BLaER1 treated with 17β-estradiol and CSF1 and Interleukin-3, amounts not matched to agents 10 nM and 100 nM (cell line): ENCODE measurements around the gene SULT4A1.

Experiments used
- H3K27ac ChIP-seq, 11 experiments: shearing (Covaris generic); formaldehyde crosslinking; 2 replicates each; pipeline ENCODE4 v1.8.1; 2022
- H3K27me3 ChIP-seq, 11 experiments: shearing (Covaris generic); formaldehyde crosslinking; 2 replicates each; pipeline ENCODE4 v1.8.1; 2022
- H3K36me3 ChIP-seq, 11 experiments: shearing (Covaris generic); formaldehyde crosslinking; 2 replicates each; pipeline ENCODE4 v1.8.1; 2022
- H3K4me1 ChIP-seq, 10 experiments: shearing (Covaris generic); formaldehyde crosslinking; 2 replicates each; pipeline ENCODE4 v1.8.1; 2022
- H3K4me2 ChIP-seq, 11 experiments: shearing (Covaris generic); formaldehyde crosslinking; 2 replicates each; pipeline ENCODE4 v1.8.1; 2022
- H3K4me3 ChIP-seq, 10 experiments: shearing (Covaris generic); formaldehyde crosslinking; 2 replicates each; pipeline ENCODE4 v1.8.1; 2022
- H3K9ac ChIP-seq, 11 experiments: shearing (Covaris generic); formaldehyde crosslinking; 2 replicates each; pipeline ENCODE4 v1.8.1; 2022
- H3K9me3 ChIP-seq, 11 experiments: shearing (Covaris generic); formaldehyde crosslinking; replicated peaks in 1 of 11; 2 replicates each; pipeline ENCODE4 v1.8.1; 2022
- H4K20me1 ChIP-seq, 11 experiments: shearing (Covaris generic); formaldehyde crosslinking; 2 replicates each; pipeline ENCODE4 v1.8.1; 2022
- Cebpa-rat ChIP-seq, 11 experiments: shearing (Covaris generic); IDR thresholded peaks; 2 replicates each; pipeline ENCODE4 v1.8.1; 2022

Gene SULT4A1

GRCh38 chr22:43883012-43883661, 20.8 kb upstream of the SULT4A1 start:
- Histone ChIP-seq H3K4me1 (peaks cover 0 to 10% (median 2%) of the 10 kb centered on the region in 10 experiments; a peak in 3 of 20 replicates), H3K27ac (no peak overlapping the region), H3K4me3 (no peak overlapping the region), H3K27me3 (no peaks in the 10 kb centered on the region), H3K9me3 (no peaks in the 10 kb centered on the region), H3K9ac (no peak overlapping the region), H3K36me3 (no peaks in the 10 kb centered on the region), H3K4me2 (no peak overlapping the region), H4K20me1 (peaks cover 0 to 8% (median 0%) of the 10 kb centered on the region in 11 experiments; a peak in 3 of 22 replicates)
- TF ChIP-seq Cebpa-rat (IDR thresholded peaks at IDR 0.05), result no peak

- no peaks in the 10 kb centered on the region for H3K9me3 ChIP-seq
- peak in 2 of 11 experiments; percentile 15 to 49; a peak in 1 of 22 replicates for TF ChIP-seq Cebpa-rat (IDR thresholded peaks at IDR 0.05)
- H3K27me3 ChIP-seq, result no peaks in the 10 kb centered on the region
- H3K9ac ChIP-seq, result no peak overlapping the region
- no peaks in the 10 kb centered on the region for H3K36me3 ChIP-seq
- peaks cover 0 to 10% (median 2%) of the 10 kb centered on the region in 10 experiments; a peak in 3 of 20 replicates for H3K4me1 ChIP-seq
- peaks cover 0 to 8% (median 0%) of the 10 kb centered on the region in 11 experiments; a peak in 3 of 22 replicates for H4K20me1 ChIP-seq
- no peak overlapping the region for H3K4me3 ChIP-seq
- no peak overlapping the region for H3K4me2 ChIP-seq
- no peak overlapping the region for H3K27ac ChIP-seq
Measured at GRCh38 chr22:43882122-43882767, 19.9 kb upstream of the SULT4A1 start.

- no peak overlapping the region for H3K4me2 ChIP-seq
- TF ChIP-seq Cebpa-rat (IDR thresholded peaks at IDR 0.05), result no peak
- H3K27me3 ChIP-seq, result no peaks in the 10 kb centered on the region
- H3K36me3 ChIP-seq, result no peaks in the 10 kb centered on the region
- peaks cover 0 to 10% (median 2%) of the 10 kb centered on the region in 10 experiments; a peak in 3 of 20 replicates for H3K4me1 ChIP-seq
- H4K20me1 ChIP-seq, result peaks cover 0 to 14% (median 0%) of the 10 kb centered on the region in 11 experiments; a peak in 3 of 22 replicates
- no peaks in the 10 kb centered on the region for H3K9me3 ChIP-seq
- no peak overlapping the region for H3K4me3 ChIP-seq
- no peak overlapping the region for H3K9ac ChIP-seq
- H3K27ac ChIP-seq, result no peak overlapping the region
Measured at GRCh38 chr22:43881091-43882061, 19.1 kb upstream of the SULT4A1 start.

GRCh38 chr22:43880541-43880991, 18.3 kb upstream of the SULT4A1 start:
- H3K4me1 ChIP-seq, result peaks cover 0 to 10% (median 2%) of the 10 kb centered on the region in 10 experiments; a peak in 3 of 20 replicates
- TF ChIP-seq Cebpa-rat (IDR thresholded peaks at IDR 0.05), result no peak
- H3K27me3 ChIP-seq, result no peaks in the 10 kb centered on the region
- H3K4me2 ChIP-seq, result no peak overlapping the region
- H3K27ac ChIP-seq, result no peak overlapping the region
- H3K9ac ChIP-seq, result no peak overlapping the region
- peaks cover 0 to 14% (median 0%) of the 10 kb centered on the region in 11 experiments; a peak in 3 of 22 replicates for H4K20me1 ChIP-seq
- H3K4me3 ChIP-seq, result no peak overlapping the region
- H3K36me3 ChIP-seq, result no peaks in the 10 kb centered on the region
- 0 out of 22 replicates have a peak, but pooled peaks cover 0 to under 1% (median 0%) of the 10 kb centered on the region in 11 experiments for H3K9me3 ChIP-seq

- peaks cover 0 to 10% (median 2%) of the 10 kb centered on the region in 10 experiments; a peak in 3 of 20 replicates for H3K4me1 ChIP-seq
- H4K20me1 ChIP-seq, result peaks cover 0 to 14% (median 0%) of the 10 kb centered on the region in 11 experiments; a peak in 3 of 22 replicates
- H3K36me3 ChIP-seq, result no peaks in the 10 kb centered on the region
- no peak overlapping the region for H3K4me3 ChIP-seq
- H3K9ac ChIP-seq, result no peak overlapping the region
- TF ChIP-seq Cebpa-rat (IDR thresholded peaks at IDR 0.05), result no peak
- no peak overlapping the region for H3K4me2 ChIP-seq
- H3K27ac ChIP-seq, result no peak overlapping the region
- H3K9me3 ChIP-seq, result peaks cover 0 to 6% (median 0%) of the 10 kb centered on the region in 11 experiments; a peak in 2 of 22 replicates
- H3K27me3 ChIP-seq, result no peaks in the 10 kb centered on the region
Measured at GRCh38 chr22:43879901-43880540, 17.7 kb upstream of the SULT4A1 start.

GRCh38 chr22:43878831-43879550, 16.7 kb upstream of the SULT4A1 start:
- H3K4me1 ChIP-seq, result 0 out of 20 replicates have a peak, but pooled peaks cover 0 to under 1% (median 0%) of the 10 kb centered on the region in 10 experiments
- no peak overlapping the region for H3K4me3 ChIP-seq
- TF ChIP-seq Cebpa-rat (IDR thresholded peaks at IDR 0.05), result no peak
- no peak overlapping the region for H3K9ac ChIP-seq
- no peaks in the 10 kb centered on the region for H3K27me3 ChIP-seq
- H3K9me3 ChIP-seq, result peaks cover 0 to 11% (median 0%) of the 10 kb centered on the region in 11 experiments; a peak in 3 of 22 replicates
- peaks cover 0 to 7% (median 0%) of the 10 kb centered on the region in 11 experiments; a peak in 3 of 22 replicates for H4K20me1 ChIP-seq
- no peak overlapping the region for H3K27ac ChIP-seq
- H3K36me3 ChIP-seq, result no peaks in the 10 kb centered on the region
- no peak overlapping the region for H3K4me2 ChIP-seq

GRCh38 chr22:43878079-43878795, 15.9 kb upstream of the SULT4A1 start:
- Histone ChIP-seq H3K27ac (no peak overlapping the region), H3K4me3 (no peak overlapping the region), H4K20me1 (peaks cover 0 to 6% (median 0%) of the 10 kb centered on the region in 11 experiments; a peak in 3 of 22 replicates), H3K4me2 (no peak overlapping the region), H3K4me1 (no peaks in the 10 kb centered on the region), H3K36me3 (no peaks in the 10 kb centered on the region), H3K27me3 (no peaks in the 10 kb centered on the region), H3K9me3 (peaks cover 0 to 11% (median 0%) of the 10 kb centered on the region in 11 experiments; a peak in 3 of 22 replicates), H3K9ac (no peak overlapping the region)
- no peak for TF ChIP-seq Cebpa-rat (IDR thresholded peaks at IDR 0.05)
